Posterior cingulate gyrus (tissue), 11 donors: ENCODE data around the gene ZNF318.
"Not testable (repeated sequence)": the region's sequence is repeated elsewhere in the genome, so short reads cannot be mapped to it uniquely, and the experiment has no call there.

Experiments
- DNase-seq, 10 donors: peaks; one replicate each; pipeline versions ENCODE4 v3.0.0 to v3.0.0-alpha.2; 2020 to 2021; ENCODE audit warnings: mixed read lengths in 3 of 10
- intact Hi-C: fragments of 100-400 bp; cut with DNase I; formaldehyde crosslinking; loops from one replicate; pipeline ENCODE4 v1.15.1; 2023

Gene ZNF318

DNA sequence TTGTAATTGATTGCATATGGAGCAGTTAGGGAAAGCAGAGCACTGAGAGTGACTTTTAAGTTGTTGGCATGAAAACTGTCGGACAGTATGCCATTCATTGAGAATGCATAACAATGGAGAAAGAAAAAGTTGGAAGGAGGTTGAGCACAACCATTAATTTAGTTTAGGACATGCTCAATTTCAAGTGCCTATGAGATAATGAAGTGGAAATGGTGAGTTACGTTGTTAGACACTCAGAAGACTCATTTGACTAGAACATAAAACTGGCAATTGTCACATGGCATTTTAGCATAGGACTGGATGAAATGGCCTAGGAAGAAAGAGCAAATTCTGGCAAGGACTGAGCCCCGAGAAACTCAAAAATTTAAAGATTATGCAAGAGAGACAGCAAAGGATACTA, 22.0 kb downstream of the ZNF318 start:
- intact Hi-C loops, result no loop called here
- no peak for DNase-seq

DNA sequence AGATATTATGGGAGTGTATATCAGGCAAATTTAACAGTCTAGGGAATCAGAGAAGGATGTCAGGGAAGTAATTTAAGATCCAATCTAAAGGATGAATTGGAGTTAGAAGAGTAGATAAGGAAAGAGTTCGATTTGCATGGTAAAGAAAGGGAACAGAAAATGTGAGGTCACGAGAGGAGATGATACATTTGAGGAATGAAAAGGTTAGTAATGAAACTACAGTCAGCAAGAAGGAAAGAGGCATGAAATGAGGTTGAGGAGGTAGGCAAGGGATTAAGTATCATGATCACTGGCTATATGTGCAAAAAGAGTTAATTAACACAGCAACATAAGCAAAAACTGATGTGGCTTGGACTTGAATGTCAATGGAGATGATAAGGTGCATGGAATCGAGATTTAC, 22.4 kb downstream of the ZNF318 start:
- DNase-seq, result no peak
- intact Hi-C loops, result no loop called here

DNA sequence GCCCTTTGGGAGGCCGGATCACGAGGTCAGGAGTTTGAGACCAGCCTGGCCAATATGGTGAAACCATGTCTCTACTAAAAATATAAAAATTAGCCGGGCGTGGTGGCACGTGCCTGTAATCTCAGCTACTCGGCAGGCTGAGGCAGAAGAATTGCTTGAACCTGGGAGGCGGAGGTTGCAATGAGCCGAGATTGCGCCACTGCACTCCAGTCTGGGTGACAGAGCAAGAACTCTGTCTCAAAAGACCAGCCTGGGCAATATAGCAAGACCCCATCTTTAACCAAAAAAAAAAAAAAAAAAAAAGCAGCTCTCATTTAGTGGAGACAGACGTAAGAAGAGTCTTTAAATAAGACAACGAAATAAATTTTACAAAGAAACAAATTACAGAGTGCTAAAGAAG, 23.2 kb downstream of the ZNF318 start:
- intact Hi-C loops, result not testable (repeated sequence)
- DNase-seq, result peak in 1 of 10 donors; percentile 56

DNA sequence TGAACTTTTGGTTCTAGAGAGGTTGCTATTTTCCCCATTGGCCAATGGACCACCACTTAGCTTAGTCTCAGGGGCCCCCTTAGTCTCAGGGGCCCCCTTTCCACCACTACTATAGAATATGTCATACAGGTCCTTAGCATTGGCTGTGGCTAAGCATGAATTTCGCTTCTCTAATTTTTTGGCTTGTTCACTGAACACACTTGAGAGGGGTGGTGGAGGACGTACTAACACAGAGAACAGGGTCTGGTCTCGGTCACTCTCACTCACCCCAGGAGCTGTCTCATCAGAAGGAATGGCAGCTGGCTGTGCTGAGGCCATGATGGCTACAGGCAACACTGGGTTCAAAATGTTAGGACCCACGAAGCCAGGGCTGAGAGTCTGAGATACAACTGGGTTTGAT, 30.3 kb downstream of the ZNF318 start:
- DNase-seq, result no peak
- intact Hi-C loops, result no loop called here

DNA sequence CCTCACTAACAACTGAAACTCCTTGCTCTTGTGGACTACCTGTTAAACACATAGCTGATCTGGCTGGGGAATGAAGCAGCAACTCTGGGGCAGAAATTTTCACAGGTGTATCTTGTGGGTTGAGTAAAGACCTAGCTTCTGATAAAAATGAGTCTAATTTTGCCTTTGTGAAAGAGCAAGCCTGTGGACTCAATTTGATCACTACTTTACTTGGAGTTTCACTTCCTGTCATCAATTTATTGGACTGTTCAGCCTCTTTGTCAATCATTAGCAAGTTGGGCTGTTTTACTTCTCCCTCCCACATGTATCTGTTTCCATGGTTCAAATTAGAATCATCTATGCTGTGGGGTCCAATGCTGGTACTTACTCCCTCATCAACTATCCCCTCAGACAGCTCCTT, 31.2 kb downstream of the ZNF318 start:
- intact Hi-C loops, result no loop called here

DNA sequence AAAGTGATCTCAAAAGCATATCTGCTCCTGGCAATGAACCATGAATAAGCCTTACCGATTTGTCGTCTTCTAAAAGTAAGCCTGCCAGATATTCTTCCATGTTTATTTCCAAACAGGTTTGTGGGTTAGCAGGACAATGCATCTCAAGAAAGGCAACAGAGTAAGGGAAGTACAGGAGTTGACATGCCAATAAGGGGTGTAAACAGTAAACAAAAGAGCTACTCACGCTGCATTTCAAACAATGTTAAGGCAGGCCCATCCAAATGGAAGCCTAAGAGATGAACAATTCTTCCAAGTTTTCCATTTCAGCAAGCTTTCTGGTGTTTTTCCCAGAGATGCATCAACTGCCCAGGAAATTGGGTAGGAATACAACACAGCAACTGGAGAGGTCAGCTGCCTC, 33.1 kb downstream of the ZNF318 start:
- no peak for DNase-seq
- intact Hi-C loops, result no loop called here

More for the DNA sequence above, 31.2 kb downstream of the ZNF318 start:
- no peak for DNase-seq

DNA sequence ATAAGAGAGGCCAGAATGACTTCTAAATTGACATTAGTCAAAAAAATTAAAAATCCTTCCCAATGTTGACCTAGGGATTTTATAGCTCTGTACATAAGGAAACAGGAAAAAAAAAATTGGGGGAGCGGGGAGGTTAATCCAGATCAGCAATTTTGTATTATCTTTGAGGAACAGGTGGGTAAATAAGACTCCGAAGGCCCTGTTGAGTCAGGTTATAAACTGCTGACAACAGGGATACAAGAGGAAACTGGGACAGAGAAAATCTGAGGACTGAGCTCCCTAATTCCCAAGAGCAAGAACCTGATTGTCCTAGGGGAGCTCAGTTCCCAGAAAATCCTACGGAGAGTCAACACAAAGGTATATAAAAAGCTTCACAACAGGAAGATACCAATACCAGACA, 34.0 kb downstream of the ZNF318 start:
- intact Hi-C loops, result no loop called here
- no peak for DNase-seq

DNA sequence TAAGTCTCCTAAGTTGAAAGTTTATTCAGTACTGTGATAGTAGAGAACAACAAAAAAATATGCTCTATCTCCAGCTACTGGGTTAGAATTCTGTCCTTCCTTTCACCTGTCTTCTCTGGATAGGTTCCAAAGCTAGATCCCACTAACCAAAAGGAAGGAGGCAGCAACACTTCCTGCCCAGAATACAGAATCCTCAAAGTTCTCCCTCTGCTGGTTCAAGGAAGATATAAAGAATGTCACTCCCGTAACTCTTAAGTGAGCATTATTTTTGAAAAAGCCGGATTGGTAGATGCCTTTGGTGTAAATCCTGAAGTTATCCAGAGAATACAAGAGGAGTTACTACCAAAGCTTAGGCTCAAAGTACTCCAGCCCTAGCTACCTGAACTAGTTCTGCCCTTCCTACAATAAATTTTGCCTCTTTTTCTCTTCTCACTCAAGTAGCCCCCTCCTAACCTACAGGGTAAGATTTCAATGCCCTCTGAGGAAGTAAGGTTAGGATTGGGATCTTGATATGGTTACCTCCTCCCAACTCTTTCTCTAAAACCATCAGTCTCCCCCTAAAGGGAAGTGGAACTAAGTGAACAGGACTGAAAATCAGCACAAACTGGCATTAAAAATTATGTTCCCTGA, 34.9 kb downstream of the ZNF318 start:
- intact Hi-C loops, result no loop called here
- no peak for DNase-seq

DNA sequence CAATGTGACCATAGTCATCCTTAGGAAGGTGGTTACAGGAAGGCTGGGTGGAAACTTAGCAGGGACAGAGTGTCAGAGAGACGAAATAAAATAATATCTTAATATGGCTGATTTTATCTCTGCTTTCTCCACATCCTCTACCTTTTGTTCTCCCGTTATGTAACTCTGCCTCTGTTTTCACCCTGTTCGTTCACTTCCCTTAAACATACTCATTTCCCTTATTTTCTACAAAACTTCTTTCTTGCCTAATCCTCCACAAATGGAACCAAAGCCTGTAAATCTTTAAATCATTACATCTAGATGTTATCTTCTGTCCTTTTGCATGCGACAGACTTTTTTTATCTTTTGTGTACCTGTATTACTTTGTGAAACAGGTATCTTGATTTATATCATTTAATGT, 37.6 kb downstream of the ZNF318 start:
- intact Hi-C loops, result no loop called here
- DNase-seq, result no peak

DNA sequence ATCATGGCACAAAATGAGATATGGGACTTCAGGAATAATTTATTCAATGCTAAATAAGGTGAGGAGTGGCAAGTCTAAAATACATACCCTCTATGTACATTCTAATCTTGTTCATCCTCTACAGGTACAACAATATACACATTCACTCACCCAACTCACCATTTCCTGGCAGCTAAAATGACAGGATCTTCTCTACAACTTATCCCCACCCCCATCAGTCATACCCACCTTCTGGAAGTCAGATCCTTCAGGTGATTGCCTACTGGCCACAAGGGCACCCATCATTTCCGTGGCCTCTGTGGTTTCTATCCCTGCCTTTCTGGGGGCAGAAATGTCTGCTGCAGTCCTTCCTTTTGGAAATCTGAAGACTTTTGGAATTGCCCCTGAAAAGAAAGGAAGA, 38.0 kb downstream of the ZNF318 start:
- intact Hi-C loops, result no loop called here
- no peak for DNase-seq

DNA sequence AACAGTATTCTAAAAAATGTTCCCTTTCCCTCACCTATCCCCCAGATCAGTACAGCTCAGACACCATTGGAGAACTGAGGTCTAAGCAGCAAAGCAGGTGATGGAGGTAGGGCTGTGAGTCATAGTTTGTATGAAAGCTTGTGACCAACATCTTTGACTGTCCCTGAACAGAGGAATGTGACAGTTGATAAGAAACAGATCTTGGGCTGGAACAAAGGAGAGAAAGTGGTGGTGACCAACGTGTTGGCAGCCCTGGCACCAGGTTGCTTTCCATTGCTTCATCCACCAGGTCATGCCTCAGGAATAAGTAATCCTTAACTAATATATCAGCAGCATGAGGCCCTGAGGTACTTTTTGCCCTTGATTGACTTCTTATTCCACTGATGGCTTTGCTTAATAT, 40.9 kb downstream of the ZNF318 start:
- DNase-seq, result no peak
- intact Hi-C loops, result no loop called here

DNA sequence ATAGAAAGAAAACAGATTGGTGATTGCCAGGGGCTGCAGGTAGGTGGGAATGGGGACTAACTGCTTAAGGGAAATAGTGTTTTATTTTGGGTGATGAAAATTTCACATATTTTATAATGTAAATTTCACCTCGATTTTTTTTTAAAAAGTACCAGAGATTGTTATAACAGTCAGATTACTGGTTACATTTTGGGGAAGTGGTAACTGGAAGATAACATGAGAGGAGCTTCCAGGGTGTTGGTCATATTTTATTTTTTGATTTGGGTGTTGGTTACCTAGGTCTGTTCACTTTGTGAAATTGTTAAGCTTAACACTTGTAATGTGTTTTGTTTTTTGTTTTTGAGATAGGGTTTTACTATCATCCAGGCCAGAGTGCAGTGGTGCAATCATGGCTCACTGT, 43.6 kb downstream of the ZNF318 start:
- intact Hi-C loops, result no loop called here

DNA sequence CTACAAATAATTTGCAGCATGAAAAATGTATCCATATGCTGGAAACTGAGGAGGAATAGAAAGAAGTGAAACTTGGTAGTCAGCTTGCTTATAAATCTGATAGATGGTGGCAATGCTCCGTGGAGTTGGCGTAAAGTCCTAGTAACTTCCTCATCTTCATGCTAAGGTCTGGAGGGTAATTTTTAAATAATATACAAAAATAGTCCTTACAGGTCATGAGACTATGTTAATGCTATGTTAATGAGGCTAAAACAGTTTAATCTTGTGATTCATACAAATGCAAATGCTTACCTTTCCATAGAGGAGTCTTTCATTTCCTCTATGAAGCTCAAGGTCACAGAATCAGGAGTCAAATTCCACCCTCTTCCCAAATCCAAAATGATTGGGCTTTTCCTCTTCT, 51.4 kb downstream of the ZNF318 start:
- DNase-seq, result no peak
- intact Hi-C loops, result no loop called here

More for the DNA sequence above, 43.6 kb downstream of the ZNF318 start:
- no peak for DNase-seq

DNA sequence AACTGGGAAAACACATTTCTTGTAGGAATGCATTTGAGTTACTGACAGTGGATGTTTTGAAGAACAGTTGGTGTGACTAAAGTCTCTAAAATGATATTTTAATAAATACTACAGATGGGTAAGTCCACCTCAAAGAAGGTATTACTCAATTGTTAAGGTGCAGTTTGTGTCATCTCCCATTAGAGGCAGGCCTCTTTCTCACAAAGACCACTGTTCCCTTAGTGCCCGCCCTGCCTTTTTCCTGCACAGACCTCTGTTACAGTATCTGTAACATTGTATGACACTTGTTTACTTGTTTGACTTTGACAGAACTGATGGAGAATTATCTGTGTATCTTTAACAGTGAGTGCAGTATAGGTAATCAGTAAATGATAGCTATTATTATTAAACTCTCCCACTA, 55.6 kb downstream of the ZNF318 start:
- intact Hi-C loops, result no loop called here
- no peak for DNase-seq

DNA sequence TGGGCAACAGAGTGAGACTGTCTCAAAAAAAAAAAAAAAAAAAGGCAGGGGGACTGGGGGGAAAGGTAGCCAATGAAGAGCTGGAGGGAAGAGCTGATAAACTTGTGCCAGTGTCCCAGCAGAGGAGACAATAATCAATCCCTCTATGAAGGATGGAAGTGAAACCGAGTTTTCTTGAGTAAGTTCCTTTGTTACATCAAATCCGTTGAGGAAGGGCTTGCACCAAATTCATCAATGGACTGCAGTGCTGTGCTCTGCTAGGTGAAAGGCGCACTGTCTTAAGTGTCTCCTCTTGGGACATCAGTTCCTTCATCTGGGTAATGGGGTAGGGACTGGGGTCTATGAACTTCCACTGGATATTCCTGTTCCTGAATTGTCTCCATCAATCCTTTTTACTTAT, 57.8 kb downstream of the ZNF318 start:
- no peak for DNase-seq
- intact Hi-C loops, result no loop called here

DNA sequence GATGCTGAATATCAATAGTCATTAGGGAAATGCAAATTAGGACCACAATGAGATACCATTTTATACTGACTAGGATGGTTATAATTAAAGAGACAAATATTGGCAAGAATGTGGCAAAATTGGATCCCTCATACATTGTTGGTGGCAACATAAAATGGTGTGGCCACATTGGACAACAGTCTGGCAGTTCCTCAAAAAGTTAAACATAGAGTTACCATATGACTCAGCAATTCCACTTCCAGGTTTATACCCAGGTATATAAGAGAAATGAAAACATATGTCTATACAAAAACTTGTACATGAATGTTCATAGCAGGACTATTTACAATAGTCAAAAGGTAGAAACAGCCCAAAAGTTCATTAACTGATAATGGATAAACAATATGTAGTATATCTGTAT, 58.8 kb downstream of the ZNF318 start:
- DNase-seq, result no peak
- intact Hi-C loops, result no loop called here

DNA sequence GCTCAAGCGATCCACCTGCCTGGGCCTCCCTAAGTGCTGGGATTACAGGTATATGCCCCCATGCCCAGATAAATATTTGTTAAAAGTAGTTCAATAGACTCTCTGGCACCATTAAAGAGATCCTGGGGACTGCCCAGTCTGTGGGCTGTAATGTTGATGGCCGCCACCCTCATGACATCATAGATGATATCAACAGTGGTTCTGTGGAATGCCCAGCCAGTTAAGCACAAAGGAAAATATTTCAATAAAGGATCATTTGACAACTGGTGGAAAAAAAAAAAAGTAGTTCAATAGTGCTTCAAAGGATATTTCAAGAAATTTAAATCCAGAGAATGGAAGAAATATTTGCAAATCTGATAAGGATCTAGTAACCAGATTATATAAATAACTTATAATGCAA, 59.3 kb downstream of the ZNF318 start:
- intact Hi-C loops, result no loop called here
- DNase-seq, result no peak

DNA sequence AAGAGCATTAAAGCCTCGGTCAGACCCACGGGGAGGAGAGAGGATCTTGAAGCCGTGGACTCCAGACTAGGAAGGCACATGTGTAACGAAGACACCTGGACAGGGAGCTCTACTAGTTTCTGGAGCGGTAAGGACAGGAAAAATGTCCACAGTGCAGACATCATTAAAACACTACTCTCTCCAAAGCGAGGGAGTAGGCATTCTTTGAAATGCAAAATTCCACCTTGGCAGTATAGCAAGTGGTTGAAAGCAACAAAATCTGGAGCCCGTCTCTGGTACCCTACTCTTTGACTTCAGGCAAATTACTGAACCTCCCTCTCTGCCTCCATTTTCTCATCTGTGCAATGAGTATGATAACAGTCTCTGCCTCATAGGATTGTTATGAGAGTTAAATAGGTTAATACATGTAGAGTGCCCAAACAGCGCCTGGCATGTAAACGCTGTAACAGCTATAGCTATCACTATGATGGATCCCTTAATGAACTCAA, 60.4 kb downstream of the ZNF318 start:
- intact Hi-C loops, result no loop called here
- no peak for DNase-seq

DNA sequence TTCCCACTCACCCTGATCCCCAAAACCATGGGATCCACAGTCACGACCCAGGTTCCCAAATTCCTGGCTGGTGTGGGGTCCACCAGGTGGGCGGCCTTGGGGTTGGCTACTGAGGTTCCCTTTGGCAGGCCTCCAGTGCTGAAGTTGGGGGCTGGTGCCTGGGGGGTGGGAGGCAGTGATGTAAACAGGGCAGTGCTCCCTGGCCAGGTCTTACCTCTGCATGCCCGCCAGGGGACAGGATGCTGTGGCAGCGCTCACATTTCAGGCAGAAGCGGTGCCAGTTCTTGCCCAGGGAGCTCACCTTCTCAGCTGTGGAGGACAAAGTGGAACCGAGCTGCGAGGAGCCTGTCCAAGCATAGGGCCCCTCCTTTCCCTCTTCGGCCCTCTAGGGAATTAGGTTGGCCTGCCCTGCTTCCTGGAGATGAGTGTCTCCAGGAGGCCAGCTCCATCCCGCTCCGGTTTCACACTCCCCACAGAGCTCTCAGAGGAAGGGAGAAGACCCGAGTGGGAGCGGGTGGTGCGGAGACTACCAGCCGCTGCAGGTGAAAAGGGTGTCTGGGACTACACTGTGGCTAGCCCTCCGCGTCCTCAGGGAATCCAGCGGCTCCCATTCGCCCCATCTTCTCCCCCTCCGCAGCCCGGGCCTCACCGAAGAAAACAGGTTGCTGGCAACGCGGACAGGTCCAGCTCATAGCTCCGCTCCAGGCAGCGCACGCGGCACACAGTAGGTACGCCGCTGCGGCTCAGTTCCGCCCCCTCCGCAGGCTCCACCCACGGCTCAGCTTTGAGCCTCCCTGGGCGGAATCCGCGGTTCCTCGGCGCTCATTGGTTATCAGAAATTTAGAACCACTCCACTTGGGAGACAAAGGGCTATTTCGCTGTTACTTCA, 61.1 kb downstream of the ZNF318 start, which contains the start of gene CRIP3:
TSS of gene CRIP3 (minus strand) at position 726 of the 889 bp plus-strand sequence. CDS start at position 692, 34 bp downstream.
- intact Hi-C loops, result no loop called here
- peak in 7 of 10 donors; percentile 33 to 94 (median 53) for DNase-seq

DNA sequence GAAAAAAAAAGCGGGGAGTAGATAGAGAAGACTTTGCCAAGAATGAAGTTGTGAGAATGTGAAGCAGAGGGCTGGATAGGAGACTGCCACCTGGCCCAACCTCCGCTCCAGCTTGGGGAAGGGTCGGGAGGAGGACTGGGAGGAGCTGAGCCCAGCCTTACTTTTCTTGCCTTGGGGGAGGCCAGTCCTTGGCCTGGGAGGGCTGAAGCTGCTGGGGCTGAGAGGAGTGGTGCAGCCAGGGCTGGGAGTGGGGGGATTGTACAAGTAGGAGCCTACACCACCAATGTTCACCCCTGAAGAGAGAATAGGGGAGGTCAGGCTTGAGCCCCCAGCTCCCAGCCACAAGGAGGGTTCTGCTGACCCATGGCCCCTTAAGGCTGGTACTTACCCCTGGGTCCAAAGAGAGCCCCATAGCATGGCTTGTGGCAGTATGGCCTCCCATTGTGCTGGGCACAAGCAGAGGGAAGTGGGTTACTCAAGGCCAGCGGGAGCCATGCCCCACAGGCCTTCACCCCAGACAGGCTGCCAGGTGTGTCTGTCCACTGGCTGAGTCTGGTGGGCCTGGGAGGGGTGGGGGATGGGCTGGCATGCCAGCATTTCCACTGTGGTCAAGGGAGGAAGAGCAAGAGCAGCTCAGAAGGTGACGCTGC, 61.9 kb downstream of the ZNF318 start:
- no peak for DNase-seq
- intact Hi-C loops, result no loop called here

DNA sequence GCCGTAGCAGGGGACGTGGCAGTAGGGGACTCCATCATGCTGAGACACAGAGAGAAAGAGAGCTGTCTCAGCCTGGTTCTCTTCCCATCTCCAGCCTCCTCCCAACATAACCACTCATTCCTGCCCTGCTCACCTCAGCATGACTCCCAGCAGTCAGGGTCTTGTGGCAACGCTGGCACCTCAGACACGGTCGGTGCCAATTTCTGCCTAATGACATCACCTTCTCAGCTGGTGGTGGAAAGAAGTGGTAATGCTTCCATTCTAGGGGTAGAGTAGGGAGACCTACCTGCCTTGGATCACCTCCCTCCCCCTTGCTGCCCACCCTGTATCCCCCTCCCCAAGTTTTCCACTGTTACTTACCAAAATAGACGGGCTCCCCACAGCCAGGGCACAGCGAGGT, 63.4 kb downstream of the ZNF318 start:
- no peak for DNase-seq
- intact Hi-C loops, result no loop called here
